IMR-90 (cell line): Measurements from ENCODE around the gene ZNF660. TPM values are rescaled to one million over a fixed set of nuclear protein-coding genes. Genes with fewer than 3 reads are reported as not detected.
A peak's percentile ranks its signal among the peaks of the same experiment; 100 is the strongest.

ENCODE experiments used
- ATAC-seq: fragments of 200-7000 bp; cut with Tn5 transposase; 2 replicates; pipeline ENCODE4 v1.9.1; 2020; ENCODE audit warnings: low read depth, mild to moderate bottlenecking, moderate library complexity
- BruUV-seq: library from RNA; stranded (reverse); fragments of 400-500 nt; replicated peaks from 2 replicates; lab custom pipeline; 2021; lab: Mats Ljungman, UMichigan
- CTCF ChIA-PET: fragments of 300-600 bp; formaldehyde crosslinking; extraction: SDS; loops from one replicate; lab custom pipeline; 2021; ENCODE audit warnings: antibody characterized with exemption; lab: Yijun Ruan, JAX
- POLR2A ChIA-PET: fragments of 300-600 bp; sonication (Branson Sonifier 250); formaldehyde crosslinking; loops from one replicate; lab custom pipeline; 2022; ENCODE audit warnings: antibody characterized with exemption; ENCODE audit not compliant: unreplicated experiment; lab: Charles Lee
- DNase-seq: peaks from one replicate; pipeline ENCODE4 v3.0.0; 2013
- H2AFZ ChIP-seq: replicated peaks from 2 replicates; pipeline ENCODE3; 2013; ENCODE audit warnings: low read length, mild to moderate bottlenecking; ENCODE audit not compliant: poor library complexity
- H2AK5ac ChIP-seq: 2 replicates; pipeline ENCODE4 v1.6.1; 2013; ENCODE audit warnings: low read depth, low read length, inconsistent platforms
- H2AK9ac ChIP-seq: replicated peaks from 2 replicates; pipeline ENCODE3; 2013; ENCODE audit warnings: mild to moderate bottlenecking, low read depth, low read length, moderate library complexity; ENCODE audit not compliant: poor library complexity
- H2BK120ac ChIP-seq: 2 replicates; pipeline ENCODE4 v1.6.1; 2013; ENCODE audit warnings: low read depth, low read length, inconsistent platforms
- H2BK15ac ChIP-seq: 3 replicates; pipeline ENCODE4 v1.6.1; 2013; ENCODE audit warnings: low read depth, low read length, inconsistent platforms
- H2BK20ac ChIP-seq: 2 replicates; pipeline ENCODE4 v1.6.1; 2013; ENCODE audit warnings: low read depth, mild to moderate bottlenecking, inconsistent platforms, low read length, moderate library complexity
- H2BK5ac ChIP-seq: 2 replicates; pipeline ENCODE4 v1.6.1; 2013; ENCODE audit warnings: mild to moderate bottlenecking, low read depth, low read length, inconsistent platforms; ENCODE audit not compliant: poor library complexity, severe bottlenecking
- H3K14ac ChIP-seq: replicated peaks from 2 replicates; pipeline ENCODE4 v1.6.1; 2013; ENCODE audit warnings: low read depth, low read length, inconsistent platforms
- H3K18ac ChIP-seq: 2 replicates; pipeline ENCODE4 v1.6.1; 2013; ENCODE audit warnings: low read depth, low read length, control low read depth
- H3K23ac ChIP-seq: 2 replicates; pipeline ENCODE4 v1.6.1; 2013; ENCODE audit warnings: low read depth, low read length, inconsistent platforms
- H3K27ac ChIP-seq: 2 replicates; pipeline ENCODE4 v1.5.1; 2013; ENCODE audit warnings: mild to moderate bottlenecking, control low read depth, low read length; ENCODE audit not compliant: insufficient read depth
- H3K27me3 ChIP-seq: 2 replicates; pipeline ENCODE4 v1.6.1; 2013; ENCODE audit warnings: low read length; ENCODE audit not compliant: control insufficient read depth, insufficient read depth
- H3K36me3 ChIP-seq: 2 replicates; pipeline ENCODE4 v1.6.1; 2013; ENCODE audit warnings: low read length, mixed read lengths; ENCODE audit not compliant: control insufficient read depth, insufficient read depth
- H3K4ac ChIP-seq: 2 replicates; pipeline ENCODE4 v1.6.1; 2013; ENCODE audit warnings: low read depth, low read length, inconsistent platforms
- H3K4me1 ChIP-seq: 2 replicates; pipeline ENCODE4 v1.6.1; 2013; ENCODE audit warnings: low read length, mixed read lengths; ENCODE audit not compliant: control insufficient read depth, insufficient read depth
- H3K4me2 ChIP-seq: 2 replicates; pipeline ENCODE4 v1.6.1; 2013; ENCODE audit warnings: low read depth, mild to moderate bottlenecking, control low read depth, low read length, moderate library complexity
- H3K4me3 ChIP-seq: 2 replicates; pipeline ENCODE4 v1.5.1; 2013; ENCODE audit warnings: low read depth, mild to moderate bottlenecking, control low read depth, low read length, moderate library complexity; ENCODE audit not compliant: insufficient read depth
- H3K56ac ChIP-seq: 2 replicates; pipeline ENCODE4 v1.6.1; 2013; ENCODE audit warnings: low read length, inconsistent platforms; ENCODE audit not compliant: insufficient read depth; ENCODE audit errors: extremely low read depth
- H3K79me1 ChIP-seq, 2 experiments: 2 replicates each; pipeline ENCODE4 v1.6.1; 2013; ENCODE audit warnings: low read length in 2 of 2, inconsistent platforms in 1 of 2, low read depth in 1 of 2
- H3K9ac ChIP-seq: 2 replicates; pipeline ENCODE4 v1.6.1; 2013; ENCODE audit warnings: low read depth, low read length, control low read depth
- H3K9me1 ChIP-seq: 2 replicates; pipeline ENCODE4 v1.6.1; 2013; ENCODE audit warnings: low read length, inconsistent platforms; ENCODE audit not compliant: insufficient read depth
- H3K9me3 ChIP-seq: 2 replicates; pipeline ENCODE4 v1.6.1; 2013; ENCODE audit warnings: low read length; ENCODE audit not compliant: control insufficient read depth, insufficient read depth
- H4K20me1 ChIP-seq: 2 replicates; pipeline ENCODE4 v1.6.1; 2013; ENCODE audit warnings: low read length, inconsistent platforms; ENCODE audit not compliant: insufficient read depth
- H4K5ac ChIP-seq: 2 replicates; pipeline ENCODE4 v1.6.1; 2013; ENCODE audit warnings: mild to moderate bottlenecking, low read depth, low read length, control low read depth
- H4K8ac ChIP-seq, 2 experiments: 2 replicates each; pipeline ENCODE4 v1.6.1; 2013; ENCODE audit warnings: low read depth in 2 of 2, low read length in 2 of 2, control low read depth in 1 of 2, inconsistent platforms in 1 of 2
- H4K91ac ChIP-seq: 2 replicates; pipeline ENCODE4 v1.6.1; 2013; ENCODE audit warnings: low read depth, low read length, inconsistent platforms; ENCODE audit not compliant: insufficient read depth
- BHLHE40 ChIP-seq: fragments of 150-350 bp; IDR thresholded peaks from 2 replicates; pipeline ENCODE4 v1.6.1; 2016; ENCODE audit warnings: mild to moderate bottlenecking, low read depth, low read length
- CEBPB ChIP-seq: IDR thresholded peaks from 2 replicates; pipeline ENCODE4 v1.6.1; 2012; ENCODE audit warnings: low read depth, low read length, improper control_type of control experiment
- CHD1 ChIP-seq: IDR thresholded peaks from 2 replicates; pipeline ENCODE4 v1.6.1; 2012; ENCODE audit warnings: low read depth, low read length, improper control_type of control experiment
- FOS ChIP-seq: fragments of 150-350 bp; IDR thresholded peaks from 2 replicates; pipeline ENCODE4 v1.6.1; 2016; ENCODE audit warnings: low read depth, low read length
- MAFK ChIP-seq: IDR thresholded peaks from 2 replicates; pipeline ENCODE4 v1.6.1; 2012; ENCODE audit warnings: low read depth, low read length, improper control_type of control experiment
- MAZ ChIP-seq: IDR thresholded peaks from 2 replicates; pipeline ENCODE4 v1.6.1; 2012; ENCODE audit warnings: low read depth, mild to moderate bottlenecking, low read length, improper control_type of control experiment, moderate library complexity, borderline replicate concordance
- MXI1 ChIP-seq: IDR thresholded peaks from 2 replicates; pipeline ENCODE4 v1.6.1; 2012; ENCODE audit warnings: low read depth, mild to moderate bottlenecking, low read length, moderate library complexity, borderline replicate concordance
- NFE2L2 ChIP-seq: fragments of 150-350 bp; IDR thresholded peaks from 2 replicates; pipeline ENCODE4 v1.6.1; 2016; ENCODE audit warnings: low read depth, mild to moderate bottlenecking, low read length
- POLR2A ChIP-seq: IDR thresholded peaks from 2 replicates; pipeline ENCODE4 v1.6.1; 2012; ENCODE audit warnings: mild to moderate bottlenecking, low read depth, low read length
- RAD21 ChIP-seq: IDR thresholded peaks from 2 replicates; pipeline ENCODE4 v1.6.1; 2012; ENCODE audit warnings: low read length, improper control_type of control experiment
- RCOR1 ChIP-seq: IDR thresholded peaks from 2 replicates; pipeline ENCODE4 v1.6.1; 2012; ENCODE audit warnings: mild to moderate bottlenecking, low read length, improper control_type of control experiment; ENCODE audit not compliant: insufficient replicate concordance
- RFX5 ChIP-seq: IDR thresholded peaks from 2 replicates; pipeline ENCODE4 v1.8.0; 2012; ENCODE audit warnings: low read depth, mild to moderate bottlenecking, low read length, moderate library complexity
- SMC3 ChIP-seq: fragments of 150-350 bp; IDR thresholded peaks from 2 replicates; pipeline ENCODE4 v1.6.1; 2016; ENCODE audit warnings: low read depth, mild to moderate bottlenecking, antibody characterized with exemption, low read length, moderate library complexity
- WGBS, 2 experiments: methylation state at CpG; one replicate each; pipeline versions ENCODE4 v1.1.5 to v1.1.7; 2013; ENCODE audit warnings: missing lambda C conversion rate in 2 of 2; ENCODE audit not compliant: insufficient read length in 1 of 2; ENCODE audit errors: extremely low coverage in 2 of 2; 5-methylcytosine and 5-hydroxymethylcytosine counted together
- dilution Hi-C: fragments of 300-500 bp; cut with HindIII; formaldehyde crosslinking; loops from one replicate; pipeline ENCODE4 v1.14.3; 2018; ENCODE audit warnings: low sequenced_read_pairs; ENCODE audit not compliant: unreplicated experiment
- in situ Hi-C: fragments of 300-500 bp; cut with MboI; formaldehyde crosslinking; loops from 3 replicates; pipeline ENCODE4 v1.14.3; 2019; ENCODE audit warnings: low sequenced_read_pairs, inconsistent platforms, mixed read lengths
- intact Hi-C: fragments of 100-400 bp; cut with micrococcal nuclease; formaldehyde crosslinking; loops from 2 replicates; pipeline ENCODE4 v1.10.0; 2022
- polyA plus RNA-seq, 3 experiments: library from polyadenylated mRNA; depleted of rRNA; stranded (reverse); fragments of >200 nt; gene quantifications; 2 replicates each; pipeline ENCODE4 v1.2.3, GENCODE V29; 2012; ENCODE audit warnings: low replicate concordance in 1 of 3
- total RNA-seq: library from RNA; depleted of rRNA; stranded (reverse); fragments of >200 nt; gene quantifications from 2 replicates; pipeline ENCODE4 v1.2.3, GENCODE V29; 2012
- TF ChIP-seq, protein P1 (sequence below): fragments of 150-350 bp; IDR thresholded peaks from 2 replicates; pipeline ENCODE4 v1.6.1; 2017; ENCODE audit warnings: mild to moderate bottlenecking, antibody characterized with exemption, low read length, low read depth
- TF ChIP-seq, protein P2 (sequence below): fragments of 150-350 bp; IDR thresholded peaks from 2 replicates; pipeline ENCODE4 v1.6.1; 2016; ENCODE audit warnings: low read depth, mild to moderate bottlenecking, low read length, moderate library complexity, borderline replicate concordance
- TF ChIP-seq, protein P3 (sequence below): conservative IDR thresholded peaks from 2 replicates; pipeline ENCODE4 v1.5.1; 2012; ENCODE audit warnings: mild to moderate bottlenecking, low read depth, low read length, improper control_type of control experiment

ZNF660 gene
- total and polyA plus RNA-seq, 2 of the 4 experiments (the other 2 are of a cell fraction), result 0.70 to 1.3 TPM

DNA sequence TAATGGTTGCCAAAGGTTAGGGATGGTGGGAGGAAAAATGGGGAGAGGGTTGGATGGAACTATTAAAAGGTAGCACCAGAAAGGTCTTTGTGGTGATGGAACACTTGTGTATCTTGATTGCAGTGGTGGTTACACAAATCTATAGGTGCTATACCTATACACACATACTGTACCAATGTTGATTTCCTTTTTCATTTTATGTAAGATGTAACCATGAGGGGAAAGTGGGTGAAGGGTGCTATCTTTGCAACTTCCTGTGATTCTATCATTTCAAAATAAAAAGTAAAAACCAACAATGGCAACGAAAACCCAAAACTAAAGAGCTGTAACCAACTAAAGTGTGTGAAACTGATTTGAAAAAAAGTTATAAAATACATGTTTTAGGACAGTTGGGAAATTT is 63.0 kb downstream of the ZNF660 start:
- Histone ChIP-seq H2BK120ac (no peak overlapping the region), H2AK5ac (no peak overlapping the region), H3K4ac (no peak overlapping the region), H3K9ac (no peak overlapping the region), H2AK9ac (no peak overlapping the region), H3K79me1 (peaks cover 15 to 21% of the 10 kb centered on the region in 2 experiments; a peak in 3 of 4 replicates), H3K56ac (no peak overlapping the region), H3K27me3 (no peaks in the 10 kb centered on the region), H3K23ac (no peak overlapping the region), H4K91ac (no peak overlapping the region), H2BK15ac (no peak overlapping the region), H2BK5ac (no peak overlapping the region), H3K18ac (no peak overlapping the region), H3K36me3 (peaks cover 24% of the 10 kb centered on the region), H4K8ac (peak overlapping the region in 1 of 2 experiments; percentile 21; a peak in 2 of 4 replicates), H3K4me2 (no peak overlapping the region), H2AFZ (no peak overlapping the region), H4K20me1 (no peaks in the 10 kb centered on the region), H3K4me3 (no peak overlapping the region), H3K9me3 (peaks cover 18% of the 10 kb centered on the region), H3K4me1 (no peaks in the 10 kb centered on the region; the same call in 1 of the 2 replicates), H3K9me1 (no peaks in the 10 kb centered on the region), H3K27ac (no peak overlapping the region), H4K5ac (no peak overlapping the region), H2BK20ac (no peak overlapping the region), H3K14ac (no peak overlapping the region)
- in situ Hi-C loops, result loop anchor here (25.0 kb wide), 1 partner anchor 310 kb away; the partner anchor contains the start of gene TCAIM
- intact Hi-C loops, result loop anchor here (1.0 to 10.0 kb wide), 2 partner anchors 23 to 267 kb away; no protein-coding TSS in a partner anchor
- no CpG with 5 or more reads among the region's 1 CpG for WGBS, 2 experiments
- BruUV-seq, result no TSS peak
- POLR2A ChIA-PET, result no interaction called here
- dilution Hi-C loops, result no loop called here
- DNase-seq (no peak), ATAC-seq (no peak)
- CTCF ChIA-PET, result no interaction called here
- TF ChIP-seq FOS (no peak), MAFK (no peak), RCOR1 (no peak), NFE2L2 (no peak), CEBPB (no peak), CHD1 (no peak), BHLHE40 (no peak), RAD21 (no peak), RFX5 (no peak), MAZ (no peak), MXI1 (no peak), POLR2A (no peak), SMC3 (no peak)
- TF ChIP-seq, protein P1, sequence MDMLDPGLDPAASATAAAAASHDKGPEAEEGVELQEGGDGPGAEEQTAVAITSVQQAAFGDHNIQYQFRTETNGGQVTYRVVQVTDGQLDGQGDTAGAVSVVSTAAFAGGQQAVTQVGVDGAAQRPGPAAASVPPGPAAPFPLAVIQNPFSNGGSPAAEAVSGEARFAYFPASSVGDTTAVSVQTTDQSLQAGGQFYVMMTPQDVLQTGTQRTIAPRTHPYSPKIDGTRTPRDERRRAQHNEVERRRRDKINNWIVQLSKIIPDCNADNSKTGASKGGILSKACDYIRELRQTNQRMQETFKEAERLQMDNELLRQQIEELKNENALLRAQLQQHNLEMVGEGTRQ, result no peak
- TF ChIP-seq, protein P2, sequence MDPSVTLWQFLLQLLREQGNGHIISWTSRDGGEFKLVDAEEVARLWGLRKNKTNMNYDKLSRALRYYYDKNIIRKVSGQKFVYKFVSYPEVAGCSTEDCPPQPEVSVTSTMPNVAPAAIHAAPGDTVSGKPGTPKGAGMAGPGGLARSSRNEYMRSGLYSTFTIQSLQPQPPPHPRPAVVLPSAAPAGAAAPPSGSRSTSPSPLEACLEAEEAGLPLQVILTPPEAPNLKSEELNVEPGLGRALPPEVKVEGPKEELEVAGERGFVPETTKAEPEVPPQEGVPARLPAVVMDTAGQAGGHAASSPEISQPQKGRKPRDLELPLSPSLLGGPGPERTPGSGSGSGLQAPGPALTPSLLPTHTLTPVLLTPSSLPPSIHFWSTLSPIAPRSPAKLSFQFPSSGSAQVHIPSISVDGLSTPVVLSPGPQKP, result no peak
- TF ChIP-seq, protein P3, sequence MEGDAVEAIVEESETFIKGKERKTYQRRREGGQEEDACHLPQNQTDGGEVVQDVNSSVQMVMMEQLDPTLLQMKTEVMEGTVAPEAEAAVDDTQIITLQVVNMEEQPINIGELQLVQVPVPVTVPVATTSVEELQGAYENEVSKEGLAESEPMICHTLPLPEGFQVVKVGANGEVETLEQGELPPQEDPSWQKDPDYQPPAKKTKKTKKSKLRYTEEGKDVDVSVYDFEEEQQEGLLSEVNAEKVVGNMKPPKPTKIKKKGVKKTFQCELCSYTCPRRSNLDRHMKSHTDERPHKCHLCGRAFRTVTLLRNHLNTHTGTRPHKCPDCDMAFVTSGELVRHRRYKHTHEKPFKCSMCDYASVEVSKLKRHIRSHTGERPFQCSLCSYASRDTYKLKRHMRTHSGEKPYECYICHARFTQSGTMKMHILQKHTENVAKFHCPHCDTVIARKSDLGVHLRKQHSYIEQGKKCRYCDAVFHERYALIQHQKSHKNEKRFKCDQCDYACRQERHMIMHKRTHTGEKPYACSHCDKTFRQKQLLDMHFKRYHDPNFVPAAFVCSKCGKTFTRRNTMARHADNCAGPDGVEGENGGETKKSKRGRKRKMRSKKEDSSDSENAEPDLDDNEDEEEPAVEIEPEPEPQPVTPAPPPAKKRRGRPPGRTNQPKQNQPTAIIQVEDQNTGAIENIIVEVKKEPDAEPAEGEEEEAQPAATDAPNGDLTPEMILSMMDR, result no peak
